ENCODE measurements around the gene IRF5. TPM values are rescaled to one million over a fixed set of nuclear protein-coding genes. Genes with fewer than 3 reads are reported as not detected.

IRF5 gene
- total and polyA plus RNA-seq, 10 of the 15 experiments (the other 5 are each of a cell fraction or from before 2014, with no cell fraction given), result 5.4 to 90.3 (median 61.7) TPM

DNA sequence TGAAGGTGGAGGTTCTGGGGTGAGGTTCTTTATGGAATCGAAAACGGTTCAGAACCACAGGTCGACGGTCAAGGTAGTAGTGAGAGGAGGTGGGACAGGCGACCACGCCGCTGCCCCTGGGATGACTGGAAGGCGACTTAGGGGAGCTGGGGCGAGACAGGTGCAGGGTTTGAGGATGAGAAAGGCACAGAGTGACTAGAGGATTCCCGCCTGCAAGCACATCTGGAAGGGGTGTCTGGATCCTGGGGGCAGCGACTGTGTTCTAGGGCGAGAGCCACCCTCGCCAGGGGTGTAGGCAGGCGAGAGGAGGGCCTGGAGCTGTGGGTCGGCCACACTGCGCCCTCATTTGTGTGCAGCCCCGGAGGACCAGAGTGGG lies 468 bp upstream of the IRF5 start:
- peak; percentile 0; the same call in 2 of the 3 replicates for ATAC-seq
- DNase-seq (ENCODE audit: low read depth, low spot score), result no peak
- FAIRE-seq, result no peak
- peak overlapping the region; percentile 96 for H3K27ac ChIP-seq (ENCODE audit: control insufficient read depth, insufficient read depth)
- no peaks in the 10 kb centered on the region for H3K27me3 ChIP-seq (replicated peaks in 1 of 2; ENCODE audit: control insufficient read depth in 2 of 2, insufficient read depth in 2 of 2, low read length in 1 of 2)
- CTCF ChIA-PET, result interaction anchor here (1.1 to 2.4 kb wide), 6 partner anchors 22 to 155 kb away, joined by 3 to 10 read pairs (median 4); no protein-coding TSS in a partner anchor
- WGBS (ENCODE audit: insufficient coverage, insufficient replicate concordance, low lambda C conversion rate, missing lambda C conversion rate), result under 1% methylated on average over 17 of the region's 17 CpGs
- peaks cover 0 to 2% of the 10 kb centered on the region in 2 experiments; a peak in 2 of 4 replicates for H3K36me3 ChIP-seq (ENCODE audit: control insufficient read depth in 2 of 2, insufficient read depth in 2 of 2, low read length in 1 of 2)
- H4K20me1 ChIP-seq (ENCODE audit: control insufficient read depth, insufficient read depth), result no peaks in the 10 kb centered on the region
- SMC1A ChIA-PET (ENCODE audit: uncharacterized antibody, unreplicated experiment), result interaction anchor here (0.7 to 3.1 kb wide), 7 partner anchors 18 to 154 kb away, joined by 3 to 11 read pairs (median 5); no protein-coding TSS in a partner anchor
- peaks cover 83% of the 10 kb centered on the region for H3K79me2 ChIP-seq (ENCODE audit: control insufficient read depth, insufficient read depth, low read length)
- intact Hi-C loops (cut with micrococcal nuclease; ENCODE audit: unreplicated experiment) (loop anchor here (10.0 kb wide), 2 partner anchors 208 to 678 kb away; partner anchors contain the start of genes NRF1 and TSPAN33), in situ Hi-C loops (cut with MboI) (no loop called here)
- peak overlapping the region; percentile 97 for H3K9ac ChIP-seq (ENCODE audit: control insufficient read depth, insufficient read depth, low read length)
- BruUV-seq (replicated peaks), result no TSS peak
- peaks cover 63% of the 10 kb centered on the region for H3K4me1 ChIP-seq (ENCODE audit: control insufficient read depth, insufficient read depth, low read length)
- RAD21 ChIA-PET (ENCODE audit: unreplicated experiment), result interaction anchor here (0.7 to 2.5 kb wide), 7 partner anchors 14 to 154 kb away, joined by 3 to 8 read pairs (median 4); no protein-coding TSS in a partner anchor
- H3K4me3 ChIP-seq, result peak overlapping the region; percentile 82
- H3K4me2 ChIP-seq (ENCODE audit: control insufficient read depth, insufficient read depth), result peak overlapping the region; percentile 98
- peak overlapping the region; percentile 62; the same call in 1 of the 2 replicates for H2AFZ ChIP-seq (ENCODE audit: control insufficient read depth, low read depth, low read length)
- no peaks in the 10 kb centered on the region for H3K9me3 ChIP-seq (replicated peaks; ENCODE audit: control insufficient read depth, insufficient read depth, low read length)
- POLR2A ChIA-PET, result interaction anchor here (0.7 to 2.3 kb wide), 11 partner anchors 18 to 211 kb away, joined by 3 to 7 read pairs (median 4); no protein-coding TSS in a partner anchor
- TF ChIP-seq HDGF (IDR thresholded peaks at IDR 0.05) (peak; percentile 91), MXI1 (IDR thresholded peaks at IDR 0.05; ENCODE audit: low read depth, low read length) (peak; percentile 44; the same call in 1 of the 2 replicates), E2F4 (IDR thresholded peaks at IDR 0.05; ENCODE audit: low read depth, low read length) (no peak), SMARCA5 (IDR thresholded peaks at IDR 0.05) (no peak), LARP7 (IDR thresholded peaks at IDR 0.05) (peak; percentile 33), MTA2 (IDR thresholded peaks at IDR 0.05; ENCODE audit: low read depth) (no peak), POLR2A (IDR thresholded peaks at IDR 0.05; ENCODE audit: low read depth, low read length) (no peak), MEF2A (IDR thresholded peaks at IDR 0.05; ENCODE audit: insufficient read depth, low read depth, low read length) (no peak), GABPA (IDR thresholded peaks at IDR 0.05; ENCODE audit: low read depth) (no peak), SREBF1 (IDR thresholded peaks at IDR 0.05; ENCODE audit: low read length) (no peak), POLR2AphosphoS5 (IDR thresholded peaks at IDR 0.05; ENCODE audit: low read length) (0 out of 2 replicates have a peak, but pooled peaks have one; percentile 26), REST (IDR thresholded peaks at IDR 0.05; ENCODE audit: low read depth, low read length) (no peak), CEBPB (IDR thresholded peaks at IDR 0.05; ENCODE audit: borderline replicate concordance in 1 of 2, low read depth in 2 of 2, low read length in 2 of 2) (no peak), PAX5 (IDR thresholded peaks at IDR 0.05; ENCODE audit: borderline replicate concordance, low read depth, low read length) (no peak), EGR1 (IDR thresholded peaks at IDR 0.05; ENCODE audit: borderline replicate concordance in 1 of 2, low read depth in 2 of 2, low read length in 2 of 2) (no peak)
- TF ChIP-seq, protein P1, sequence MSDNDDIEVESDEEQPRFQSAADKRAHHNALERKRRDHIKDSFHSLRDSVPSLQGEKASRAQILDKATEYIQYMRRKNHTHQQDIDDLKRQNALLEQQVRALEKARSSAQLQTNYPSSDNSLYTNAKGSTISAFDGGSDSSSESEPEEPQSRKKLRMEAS (IDR thresholded peaks at IDR 0.05; ENCODE audit: low read depth, low read length), result no peak
